Omental fat pad (tissue), 4 donors: ENCODE data around the gene IFITM2. TPM values are rescaled to one million over a fixed set of nuclear protein-coding genes. Genes with fewer than 3 reads are reported as not detected.

Experiments
- ATAC-seq: fragments of 150-250 bp; one replicate; pipeline ENCODE4 v1.9.1; 2016; ENCODE audit warnings: mild to moderate bottlenecking, moderate library complexity; ENCODE audit not compliant: low FRiP score
- DNase-seq: peaks from one replicate; pipeline ENCODE4 v3.0.0-alpha.2; 2019; ENCODE audit warnings: low spot score
- CTCF ChIP-seq, 3 donors: fragments of 450-650 bp; IDR thresholded peaks; one replicate each; pipeline ENCODE4 v1.5.1; 2016 to 2017; ENCODE audit warnings: antibody characterized with exemption in 3 of 3, mild to moderate bottlenecking in 3 of 3, moderate library complexity in 2 of 3
- total RNA-seq, 4 donors: library from RNA; depleted of rRNA; stranded (reverse); fragments of >200 nt; gene quantifications; one replicate each; pipeline ENCODE4 v1.1.0, GENCODE V29; 2016

IFITM2 gene
- total RNA-seq, 4 donors from 2014 or later, result 266 to 442 (median 382) TPM

GRCh38 chr11:335779-336658 is 28.4 kb downstream of the IFITM2 start:
- ATAC-seq (no peak), DNase-seq (no peak)
- no peak for TF ChIP-seq CTCF (IDR thresholded peaks at IDR 0.05)

GRCh38 chr11:336659-337198 is 29.1 kb downstream of the IFITM2 start:
- ATAC-seq (no peak), DNase-seq (no peak)
- no peak for TF ChIP-seq CTCF (IDR thresholded peaks at IDR 0.05)

GRCh38 chr11:337711-338110 is 30.1 kb downstream of the IFITM2 start:
- TF ChIP-seq CTCF (IDR thresholded peaks at IDR 0.05), result no peak
- ATAC-seq (no peak), DNase-seq (no peak)

- no peak for DNase-seq
- no peak for TF ChIP-seq CTCF (IDR thresholded peaks at IDR 0.05)
Measured at GRCh38 chr11:339963-340362, 32.3 kb downstream of the IFITM2 start.

GRCh38 chr11:340539-341512 is 33.2 kb downstream of the IFITM2 start:
- ATAC-seq (no peak), DNase-seq (no peak)
- TF ChIP-seq CTCF (IDR thresholded peaks at IDR 0.05), result no peak

More at GRCh38 chr11:339963-340362, 32.3 kb downstream of the IFITM2 start:
- no peak for ATAC-seq

GRCh38 chr11:342328-342727 is 34.7 kb downstream of the IFITM2 start:
- DNase-seq (no peak), ATAC-seq (no peak)
- no peak for TF ChIP-seq CTCF (IDR thresholded peaks at IDR 0.05)
